BJ (cell line): ENCODE measurements around the gene SIGLEC9. TPM values are rescaled to one million over a fixed set of nuclear protein-coding genes. Genes with fewer than 3 reads are reported as not detected.

ENCODE experiments used
- CTCF ChIA-PET: fragments of 350-600 bp; formaldehyde crosslinking; extraction: SDS; loops from one replicate; lab custom pipeline; 2021; ENCODE audit warnings: antibody characterized with exemption, inconsistent platforms; lab: Yijun Ruan, JAX
- POLR2A ChIA-PET: fragments of 300-600 bp; sonication (Branson Sonifier 250); formaldehyde crosslinking; extraction: SDS; loops from one replicate; lab custom pipeline; 2021; ENCODE audit warnings: antibody characterized with exemption; lab: Charles Lee
- DNase-seq: peaks from one replicate; pipeline ENCODE4 v3.0.0-alpha.2; 2011; ENCODE audit warnings: low read depth
- H3K27me3 ChIP-seq: 2 replicates; pipeline ENCODE4 v1.6.0; 2011; ENCODE audit warnings: low read length; ENCODE audit not compliant: control insufficient read depth, insufficient read depth
- H3K36me3 ChIP-seq: 2 replicates; pipeline ENCODE4 v1.5.1; 2011; ENCODE audit warnings: low read length; ENCODE audit not compliant: control insufficient read depth, insufficient read depth
- H3K4me3 ChIP-seq: 2 replicates; pipeline ENCODE4 v1.5.1; 2011; ENCODE audit warnings: low read depth, mild to moderate bottlenecking, control low read depth, low read length
- CTCF ChIP-seq: IDR thresholded peaks from 2 replicates; pipeline ENCODE4 v1.5.1; 2011; ENCODE audit warnings: low read depth, mild to moderate bottlenecking, control low read depth, inconsistent platforms, low read length, moderate library complexity; ENCODE audit not compliant: insufficient read depth
- polyA plus RNA-seq: library from polyadenylated mRNA; depleted of rRNA; stranded (reverse); fragments of >200 nt; gene quantifications from 2 replicates; pipeline ENCODE4 v1.2.3, GENCODE V29; 2011

The SIGLEC9 gene
- polyA plus RNA-seq, 1 experiment, result not detected

- Histone ChIP-seq H3K27me3 (no peaks in the 10 kb centered on the region), H3K4me3 (no peak overlapping the region), H3K36me3 (no peaks in the 10 kb centered on the region)
- no peak for TF ChIP-seq CTCF
- CTCF ChIA-PET, result interaction anchor here (1.5 kb wide), 1 partner anchor 9 kb away, joined by 4 read pairs; no protein-coding TSS in a partner anchor
- DNase-seq, result no peak
- POLR2A ChIA-PET, result no interaction called here
These were observed 35.0 kb downstream of the SIGLEC9 start for GRCh38 chr19:51159656-51160055.

GRCh38 chr19:51161266-51161665, 36.6 kb downstream of the SIGLEC9 start:
- Histone ChIP-seq H3K36me3 (no peaks in the 10 kb centered on the region), H3K4me3 (no peak overlapping the region), H3K27me3 (no peaks in the 10 kb centered on the region)
- CTCF ChIA-PET, result no interaction called here
- no peak for DNase-seq
- no peak for TF ChIP-seq CTCF
- POLR2A ChIA-PET, result no interaction called here

GRCh38 chr19:51161867-51162496, 37.3 kb downstream of the SIGLEC9 start:
- no peak for TF ChIP-seq CTCF
- CTCF ChIA-PET, result no interaction called here
- Histone ChIP-seq H3K36me3 (no peaks in the 10 kb centered on the region), H3K4me3 (no peak overlapping the region), H3K27me3 (no peaks in the 10 kb centered on the region)
- POLR2A ChIA-PET, result no interaction called here
- DNase-seq, result no peak

- DNase-seq, result no peak
- H3K36me3 ChIP-seq, result no peaks in the 10 kb centered on the region
- POLR2A ChIA-PET, result no interaction called here
- CTCF ChIA-PET, result no interaction called here
- H3K4me3 ChIP-seq, result no peak overlapping the region
- TF ChIP-seq CTCF, result no peak
- H3K27me3 ChIP-seq, result no peaks in the 10 kb centered on the region
These were observed 38.6 kb downstream of the SIGLEC9 start for GRCh38 chr19:51163257-51163656.

- Histone ChIP-seq H3K27me3 (no peaks in the 10 kb centered on the region), H3K4me3 (no peak overlapping the region), H3K36me3 (no peaks in the 10 kb centered on the region)
- TF ChIP-seq CTCF, result no peak
- POLR2A ChIA-PET, result no interaction called here
- CTCF ChIA-PET, result no interaction called here
- DNase-seq, result no peak
These were observed 39.5 kb downstream of the SIGLEC9 start for GRCh38 chr19:51164215-51164614.
